OCI-LY3 (cell line): ENCODE data around the gene WWTR1.

Experiments
- CTCF ChIP-seq: fragments of 200-600, 300-600 bp; sonication (generic); IDR thresholded peaks from 2 replicates; pipeline ENCODE4 v1.5.1; 2014; ENCODE audit warnings: antibody characterized with exemption, low read length, low read depth
- EZH2phosphoT487 ChIP-seq: fragments of 200-600 bp; shearing (Covaris generic); IDR thresholded peaks from 2 replicates; pipeline ENCODE4 v1.6.1; 2018; ENCODE audit warnings: antibody characterized with exemption, mixed run types, low read depth

- TF ChIP-seq CTCF (no peak), EZH2phosphoT487 (no peak)
Observed at GRCh38 chr3:149653564-149653963, 4.3 kb downstream of the WWTR1 start.
